Measurements from ENCODE around the gene CCDC107.

CCDC107 gene

DNA sequence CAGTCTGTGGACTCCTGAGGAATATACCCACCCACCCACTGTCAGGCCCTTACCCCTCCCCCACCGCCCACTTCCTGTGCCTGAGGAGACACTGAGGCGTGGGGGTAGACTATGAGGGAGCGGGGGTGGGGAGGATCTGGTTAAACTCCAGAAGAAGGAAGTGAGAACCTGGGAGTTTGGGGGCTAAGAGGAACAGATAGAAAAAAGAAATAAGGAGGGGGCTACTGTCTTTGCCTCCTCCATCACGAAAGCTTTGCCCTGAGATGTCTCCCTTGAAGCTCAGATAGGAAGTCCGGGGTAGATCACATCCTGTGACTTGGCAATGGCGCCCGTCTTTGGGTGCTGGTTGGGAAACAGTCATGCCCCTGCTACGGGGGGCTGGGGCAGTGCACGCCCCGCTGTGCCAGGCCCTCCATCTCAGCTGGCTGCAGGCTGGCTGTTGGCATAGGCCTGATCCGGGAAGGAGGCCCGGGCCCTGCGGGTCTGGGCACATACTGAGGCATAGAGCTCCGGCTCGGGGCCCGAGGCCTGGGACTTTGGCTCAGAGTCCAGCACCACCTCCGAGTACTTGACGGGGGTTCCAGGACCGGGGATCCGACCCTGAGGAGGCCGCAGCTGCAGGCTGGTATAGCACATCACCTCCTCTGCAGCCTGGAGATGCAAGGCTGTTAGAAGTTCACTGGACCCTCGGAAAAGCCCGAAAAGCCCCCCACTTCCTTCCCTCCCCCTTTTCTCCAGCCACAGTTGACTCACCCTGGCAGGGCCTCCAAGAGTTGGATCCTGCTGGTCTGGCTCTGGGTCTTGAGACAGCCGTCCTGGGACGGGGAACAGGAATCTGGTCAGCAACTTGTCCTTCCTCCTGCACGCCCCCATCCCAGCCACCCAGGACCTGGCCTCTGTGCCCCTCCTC is 8.4 kb upstream of the CCDC107 start:
- Mint-ChIP-seq H3K9me3 (no peaks in the 10 kb centered on the region), H3K4me1 (peaks cover 56% of the 10 kb centered on the region), H3K4me3 (peak overlapping the region; percentile 83), H3K27ac (peak overlapping the region; percentile 92), H3K36me3 (no peaks in the 10 kb centered on the region), H3K27me3 (no peaks in the 10 kb centered on the region)
- no peak for ATAC-seq

DNA sequence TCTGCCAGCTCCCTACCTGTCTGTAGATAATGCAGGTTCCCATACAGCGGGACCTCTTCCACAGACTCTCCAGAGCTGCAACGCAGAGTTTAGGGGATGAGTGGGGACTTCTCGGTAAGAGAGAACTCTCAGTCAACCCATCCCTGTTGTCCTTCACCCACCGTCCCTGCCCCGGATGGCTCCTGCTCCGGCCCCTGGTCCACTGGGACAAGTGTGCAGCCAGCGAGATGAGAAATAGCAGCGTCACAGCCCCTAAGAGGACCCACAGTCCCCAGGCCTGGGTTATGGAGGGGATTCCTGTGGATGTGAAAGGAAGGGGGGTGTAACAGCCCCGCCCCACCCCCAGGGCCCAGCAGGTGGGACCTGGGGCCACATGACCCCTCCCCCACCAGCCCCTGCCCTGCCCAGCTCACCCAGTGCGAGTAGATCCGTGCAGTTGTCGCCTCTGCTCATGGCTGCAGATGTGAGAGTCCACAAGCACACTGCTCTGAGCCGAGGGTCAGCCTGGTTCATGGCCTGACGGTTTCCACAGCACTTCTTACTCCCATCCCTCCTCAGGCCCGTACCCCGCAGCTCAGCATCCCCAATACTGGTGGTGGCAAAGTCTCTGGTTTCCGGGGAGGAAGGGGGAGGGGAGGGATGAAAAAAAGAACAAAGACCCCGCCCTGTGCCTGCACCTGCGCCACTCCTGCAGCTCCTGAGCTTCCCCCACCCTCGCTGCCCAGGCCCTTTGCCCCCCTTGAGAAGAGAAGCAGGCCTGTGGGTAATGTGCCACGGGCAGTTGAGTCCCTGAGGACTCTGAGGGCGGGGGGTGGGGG is 7.5 kb upstream of the CCDC107 start, which contains the start of gene SIT1:
Gene SIT1, minus strand, starts transcription at position 591 of the 818 bp plus-strand sequence. Its CDS starts 78 bp downstream, at position 513.
- H3K27me3 Mint-ChIP-seq = no peaks in the 10 kb centered on the region
- no peaks in the 10 kb centered on the region for H3K9me3 Mint-ChIP-seq
- H3K4me3 Mint-ChIP-seq = peak within 1 kb of the TSS; percentile 83
- H3K27ac Mint-ChIP-seq = peak within 1 kb of the TSS; percentile 92
- peak; percentile 3 for ATAC-seq
- no peaks in the 10 kb centered on the region for H3K36me3 Mint-ChIP-seq
- peaks cover 52% of the 10 kb centered on the region for H3K4me1 Mint-ChIP-seq

DNA sequence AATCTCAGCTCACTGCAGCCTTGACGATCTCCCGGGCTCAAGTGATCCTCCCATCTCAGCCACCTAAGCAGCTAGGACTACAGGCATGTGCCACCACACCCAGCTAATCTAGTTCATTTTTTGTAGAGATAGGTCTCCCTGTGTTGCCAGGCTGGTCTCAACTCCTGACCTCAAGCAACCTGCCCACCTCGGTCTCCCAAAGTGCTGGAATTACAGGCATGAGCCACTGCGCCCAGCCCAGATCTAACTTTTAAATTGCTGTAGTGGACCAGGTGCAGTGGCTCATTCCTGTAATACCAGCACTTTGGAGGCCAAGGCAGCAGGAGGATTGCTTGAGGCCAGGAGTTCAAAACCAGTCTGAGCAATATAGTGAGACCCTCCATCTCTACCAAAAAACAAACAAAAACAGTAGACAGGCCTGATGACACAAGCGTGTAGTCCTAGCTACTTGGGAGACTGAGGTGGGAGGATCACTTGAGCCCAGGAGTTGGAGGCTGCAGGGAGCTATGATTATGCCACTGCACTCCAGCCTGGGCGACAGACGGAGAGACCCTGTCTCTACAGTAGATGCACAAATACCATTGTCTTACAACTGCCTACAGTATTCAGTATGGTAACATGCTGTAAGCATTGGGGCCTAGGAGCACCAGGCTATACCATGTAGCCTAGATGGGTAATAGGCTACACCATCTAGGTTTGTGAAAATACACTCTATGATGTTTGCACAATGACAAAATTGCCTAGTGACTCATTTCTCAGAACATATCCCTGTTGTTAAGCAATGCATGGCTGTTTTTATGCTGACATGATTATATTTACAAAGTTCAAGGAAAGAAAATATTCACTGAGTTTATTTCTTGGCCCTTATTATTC is 5.9 kb upstream of the CCDC107 start:
- no peaks in the 10 kb centered on the region for H3K9me3 Mint-ChIP-seq
- H3K27me3 Mint-ChIP-seq = no peaks in the 10 kb centered on the region
- peak overlapping the region; percentile 10 for H3K4me3 Mint-ChIP-seq
- no peak for ATAC-seq
- peak overlapping the region; percentile 92 for H3K27ac Mint-ChIP-seq
- H3K36me3 Mint-ChIP-seq = no peaks in the 10 kb centered on the region
- H3K4me1 Mint-ChIP-seq = peaks cover 58% of the 10 kb centered on the region

DNA sequence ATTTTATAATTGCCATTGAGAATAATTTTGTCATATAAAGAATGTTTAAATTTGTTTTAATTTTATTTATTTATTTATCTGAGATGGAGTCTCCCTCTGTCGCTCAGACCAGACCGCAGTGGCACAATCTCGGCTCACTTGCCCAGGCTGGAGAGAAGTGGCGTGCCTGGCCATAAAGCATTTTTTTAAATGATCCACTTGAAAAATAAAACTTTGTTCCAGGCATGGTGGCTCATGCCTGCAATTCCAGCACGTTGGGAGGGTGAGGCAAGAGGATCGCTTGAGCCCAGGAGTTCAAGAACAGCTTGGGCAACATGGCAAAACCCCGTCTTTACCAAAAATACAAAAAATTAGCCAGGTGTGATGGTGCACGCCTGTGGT is 5.3 kb upstream of the CCDC107 start:
- no peak overlapping the region for H3K4me3 Mint-ChIP-seq
- peaks cover 58% of the 10 kb centered on the region for H3K4me1 Mint-ChIP-seq
- peak overlapping the region; percentile 21 for H3K27ac Mint-ChIP-seq
- no peaks in the 10 kb centered on the region for H3K27me3 Mint-ChIP-seq
- H3K9me3 Mint-ChIP-seq = no peaks in the 10 kb centered on the region
- no peaks in the 10 kb centered on the region for H3K36me3 Mint-ChIP-seq
- ATAC-seq = no peak

DNA sequence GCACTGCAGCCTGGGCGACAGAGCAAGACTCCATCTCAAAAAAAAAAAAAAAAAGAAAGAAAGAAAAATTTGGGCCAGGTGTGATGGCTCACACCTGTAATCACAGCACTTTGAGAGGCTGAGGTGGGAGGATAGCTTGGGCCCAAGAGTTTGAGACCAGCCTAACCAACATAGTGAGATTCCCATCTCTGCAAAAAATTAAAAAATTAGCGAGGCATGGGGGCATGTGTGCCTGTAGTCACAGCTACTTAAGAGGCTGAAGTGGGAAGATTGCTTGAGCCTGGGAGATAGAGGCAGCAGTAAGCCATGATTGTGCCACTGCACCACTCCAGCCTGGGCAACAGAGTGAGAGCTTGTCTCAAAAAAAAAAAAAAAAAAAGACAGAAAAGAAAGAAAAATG is 4.5 kb upstream of the CCDC107 start:
- H3K36me3 Mint-ChIP-seq = no peaks in the 10 kb centered on the region
- no peaks in the 10 kb centered on the region for H3K27me3 Mint-ChIP-seq
- ATAC-seq = no peak
- no peaks in the 10 kb centered on the region for H3K9me3 Mint-ChIP-seq
- H3K4me3 Mint-ChIP-seq = no peak overlapping the region
- H3K4me1 Mint-ChIP-seq = peaks cover 52% of the 10 kb centered on the region
- peak overlapping the region; percentile 21 for H3K27ac Mint-ChIP-seq

DNA sequence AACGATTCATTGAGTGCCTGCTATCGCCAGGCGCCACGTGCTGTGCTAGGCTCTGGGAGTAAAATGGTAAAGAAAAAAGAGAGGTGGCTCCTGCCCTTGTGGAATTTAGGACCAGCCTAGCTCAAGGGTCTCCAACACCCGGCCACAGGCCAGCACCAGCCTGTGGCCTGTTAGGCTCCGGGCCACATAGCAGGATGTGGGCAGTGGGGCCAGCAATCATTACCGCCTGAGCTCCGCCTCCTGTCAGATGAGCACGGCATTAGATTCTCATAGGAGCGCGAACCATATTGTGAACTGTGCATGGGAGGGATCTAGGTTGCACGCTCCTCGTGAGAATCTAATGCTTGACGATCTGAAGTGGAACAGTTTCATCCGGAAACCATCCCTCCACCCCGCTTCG is 1.7 kb upstream of the CCDC107 start:
- Mint-ChIP-seq H3K27me3 (no peaks in the 10 kb centered on the region), H3K36me3 (peaks cover 22% of the 10 kb centered on the region), H3K4me1 (peaks cover 60% of the 10 kb centered on the region), H3K9me3 (no peaks in the 10 kb centered on the region), H3K4me3 (no peak overlapping the region), H3K27ac (peak overlapping the region; percentile 99)
- ATAC-seq = no peak

DNA sequence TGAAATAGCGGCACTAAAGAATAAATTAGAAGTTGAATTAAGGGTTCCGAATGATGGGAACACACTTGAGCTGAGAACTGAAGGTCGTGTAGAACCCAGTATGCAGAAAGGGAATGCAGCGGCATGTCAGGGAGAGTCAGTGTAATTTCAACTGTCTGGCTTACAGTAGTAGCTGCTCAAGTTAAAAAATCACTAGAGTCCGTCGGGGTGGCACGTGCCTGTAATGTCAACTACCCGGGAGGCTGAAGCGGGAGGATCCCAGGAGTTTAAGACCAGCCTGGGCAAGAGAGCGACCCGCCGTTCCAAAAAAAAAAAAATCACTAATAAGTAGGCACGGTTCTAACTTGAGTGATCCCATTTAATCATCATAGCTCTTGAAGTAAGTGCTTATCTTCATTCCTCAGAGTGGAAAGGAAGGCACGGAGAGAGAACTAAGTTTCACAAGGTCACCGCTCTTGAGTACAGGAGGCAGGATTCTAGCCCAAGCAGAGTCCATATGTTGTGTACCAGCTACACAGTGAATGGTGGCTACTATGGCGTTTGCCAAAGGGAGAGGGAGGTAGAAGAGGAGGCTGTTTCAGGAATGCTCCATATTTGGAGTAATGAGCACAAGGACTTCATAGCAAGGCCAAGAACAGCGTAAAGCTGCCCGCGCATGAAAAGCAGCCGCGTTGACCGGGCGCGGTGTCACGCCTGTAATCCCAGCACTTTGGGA is 1.1 kb upstream of the CCDC107 start:
- Mint-ChIP-seq H3K27ac (peak overlapping the region; percentile 99), H3K9me3 (no peaks in the 10 kb centered on the region), H3K4me1 (peaks cover 59% of the 10 kb centered on the region), H3K27me3 (no peaks in the 10 kb centered on the region), H3K36me3 (peaks cover 22% of the 10 kb centered on the region), H3K4me3 (peak overlapping the region; percentile 94)
- ATAC-seq = no peak

DNA sequence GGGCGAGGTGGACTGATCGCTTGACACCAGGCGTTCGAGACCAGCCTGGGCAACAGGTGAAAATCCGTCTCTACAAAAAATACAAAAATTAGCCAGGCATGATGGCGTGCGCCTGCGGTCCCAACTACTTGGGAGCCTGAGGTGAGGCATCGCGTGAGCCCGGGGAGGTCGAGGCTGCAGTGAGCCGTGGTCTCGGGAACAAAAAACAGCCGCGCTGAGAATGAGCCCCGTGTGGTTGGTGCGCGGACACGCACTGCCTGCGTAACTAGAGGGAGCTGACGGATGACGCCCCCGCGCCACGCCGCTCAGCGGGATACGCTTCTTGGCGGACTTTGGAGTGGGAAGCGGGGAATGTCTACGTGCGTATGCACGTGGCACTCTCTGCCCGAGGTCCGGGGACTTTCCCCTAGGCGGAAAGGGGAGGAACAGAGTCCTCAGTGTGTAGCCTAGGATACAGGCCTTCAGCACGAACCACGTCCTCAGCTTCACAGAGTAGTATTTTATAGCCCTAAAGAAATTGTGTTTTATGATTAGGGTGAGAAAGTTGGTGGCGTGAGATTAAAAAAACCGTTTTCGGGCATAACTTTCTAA is 451 bp upstream of the CCDC107 start, which contains the start of gene RMRP:
Gene RMRP, minus strand, starts transcription at position 474 of the 591 bp plus-strand sequence.
- Mint-ChIP-seq H3K27ac (peak within 1 kb of the TSS; percentile 99), H3K27me3 (no peaks in the 10 kb centered on the region), H3K4me1 (peaks cover 63% of the 10 kb centered on the region), H3K36me3 (peaks cover 22% of the 10 kb centered on the region), H3K9me3 (no peaks in the 10 kb centered on the region), H3K4me3 (peak within 1 kb of the TSS; percentile 94)
- ATAC-seq = peak; percentile 96

DNA sequence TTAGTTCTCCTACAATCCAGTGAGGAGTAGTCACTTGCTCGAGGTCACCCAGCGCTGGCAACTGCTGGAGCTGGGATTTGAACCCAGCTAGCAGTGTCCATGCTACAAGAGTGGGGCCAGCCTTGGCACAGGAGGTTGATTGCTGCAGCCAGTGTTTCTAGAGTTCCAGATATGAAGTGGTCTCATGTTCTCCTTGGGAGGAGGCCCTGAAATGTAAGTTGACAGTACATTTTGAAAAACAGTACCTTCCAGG is 802 bp downstream of the CCDC107 start:
- peaks cover 22% of the 10 kb centered on the region for H3K36me3 Mint-ChIP-seq
- no peak for ATAC-seq
- H3K27me3 Mint-ChIP-seq = no peaks in the 10 kb centered on the region
- peak overlapping the region; percentile 94 for H3K4me3 Mint-ChIP-seq
- peaks cover 66% of the 10 kb centered on the region for H3K4me1 Mint-ChIP-seq
- no peaks in the 10 kb centered on the region for H3K9me3 Mint-ChIP-seq
- H3K27ac Mint-ChIP-seq = peak overlapping the region; percentile 99

DNA sequence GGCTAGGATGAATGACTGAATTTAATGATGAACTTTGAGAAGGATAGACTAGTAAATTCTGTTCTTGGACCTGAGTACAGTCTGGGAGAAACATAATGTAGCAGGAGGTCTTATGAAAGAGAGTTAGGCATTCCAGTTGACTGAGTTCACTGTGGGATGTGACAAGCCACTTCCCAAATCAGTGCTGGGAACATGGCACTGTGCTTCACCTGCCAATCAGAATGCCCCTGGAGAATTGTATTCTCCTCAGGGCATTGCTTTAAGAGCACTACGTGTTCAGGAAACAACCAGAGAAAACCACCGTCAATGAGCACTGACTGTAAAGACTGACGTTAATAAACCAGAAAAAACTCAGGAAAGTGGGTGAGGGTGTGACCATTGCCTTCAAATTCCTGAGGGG is 1.2 kb downstream of the CCDC107 start:
- no peaks in the 10 kb centered on the region for H3K9me3 Mint-ChIP-seq
- no peak for ATAC-seq
- H3K27ac Mint-ChIP-seq = peak overlapping the region; percentile 99
- peaks cover 66% of the 10 kb centered on the region for H3K4me1 Mint-ChIP-seq
- peak overlapping the region; percentile 94 for H3K4me3 Mint-ChIP-seq
- peaks cover 22% of the 10 kb centered on the region for H3K36me3 Mint-ChIP-seq
- H3K27me3 Mint-ChIP-seq = no peaks in the 10 kb centered on the region

DNA sequence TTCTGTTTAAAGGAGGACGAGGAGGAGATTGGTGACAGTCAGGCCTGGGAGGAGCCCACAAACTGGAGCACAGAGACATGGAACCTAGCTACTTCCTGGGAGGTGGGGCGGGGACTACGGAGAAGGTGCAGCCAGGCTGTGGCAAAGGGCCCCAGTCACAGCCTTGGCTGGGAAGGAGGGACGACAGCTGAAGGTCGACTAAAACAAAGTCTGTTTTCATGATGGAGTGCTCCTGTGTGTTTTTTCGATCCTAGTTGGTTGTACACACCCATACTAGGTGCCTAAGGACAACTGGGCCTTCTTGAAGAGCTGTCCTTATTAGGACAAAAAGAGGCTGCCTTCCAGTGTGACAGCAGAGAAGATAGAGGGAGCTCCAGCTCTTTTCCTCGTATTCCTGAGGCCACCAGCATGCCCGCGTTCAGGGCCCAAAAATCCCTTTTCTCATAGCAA is 2.9 kb downstream of the CCDC107 start:
- H3K4me1 Mint-ChIP-seq = peaks cover 71% of the 10 kb centered on the region

DNA sequence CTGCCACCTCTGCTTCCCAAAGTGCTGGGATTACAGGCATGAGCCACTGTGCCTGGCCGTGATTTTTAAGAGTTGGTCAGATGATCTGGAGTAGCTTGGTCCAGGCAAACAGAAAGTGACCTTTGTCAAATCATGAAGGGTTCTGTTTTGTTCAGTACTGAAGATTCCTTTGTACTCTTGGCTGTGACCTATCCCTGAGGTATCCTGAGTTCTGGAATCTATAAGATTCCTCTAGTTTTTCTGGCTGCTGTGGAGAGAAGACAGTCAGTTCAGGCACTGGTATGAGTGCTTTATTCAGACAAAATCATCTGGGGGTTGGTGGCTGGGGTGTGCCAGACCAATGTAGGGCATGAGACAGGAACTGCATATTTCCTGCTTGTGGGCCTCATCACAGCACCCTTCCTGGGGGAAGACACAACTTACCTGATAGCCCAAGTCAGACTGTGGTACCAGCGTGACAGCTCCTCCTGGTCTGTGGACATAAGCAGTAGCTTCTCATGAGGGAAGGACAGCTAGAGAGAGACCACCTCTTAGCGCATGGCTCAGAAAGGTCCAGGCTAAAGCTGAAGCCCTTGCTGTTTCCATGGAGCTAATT is 3.8 kb downstream of the CCDC107 start:
- H3K4me1 Mint-ChIP-seq = peaks cover 71% of the 10 kb centered on the region
- H3K9me3 Mint-ChIP-seq = no peaks in the 10 kb centered on the region
- peaks cover 22% of the 10 kb centered on the region for H3K36me3 Mint-ChIP-seq
- no peak for ATAC-seq
- H3K4me3 Mint-ChIP-seq = no peak overlapping the region
- H3K27ac Mint-ChIP-seq = peak overlapping the region; percentile 16
- H3K27me3 Mint-ChIP-seq = no peaks in the 10 kb centered on the region

More for the DNA sequence above, 2.9 kb downstream of the CCDC107 start:
- peaks cover 22% of the 10 kb centered on the region for H3K36me3 Mint-ChIP-seq
- ATAC-seq = no peak
- no peak overlapping the region for H3K27ac Mint-ChIP-seq
- H3K9me3 Mint-ChIP-seq = no peaks in the 10 kb centered on the region
- H3K27me3 Mint-ChIP-seq = no peaks in the 10 kb centered on the region
- H3K4me3 Mint-ChIP-seq = no peak overlapping the region

DNA sequence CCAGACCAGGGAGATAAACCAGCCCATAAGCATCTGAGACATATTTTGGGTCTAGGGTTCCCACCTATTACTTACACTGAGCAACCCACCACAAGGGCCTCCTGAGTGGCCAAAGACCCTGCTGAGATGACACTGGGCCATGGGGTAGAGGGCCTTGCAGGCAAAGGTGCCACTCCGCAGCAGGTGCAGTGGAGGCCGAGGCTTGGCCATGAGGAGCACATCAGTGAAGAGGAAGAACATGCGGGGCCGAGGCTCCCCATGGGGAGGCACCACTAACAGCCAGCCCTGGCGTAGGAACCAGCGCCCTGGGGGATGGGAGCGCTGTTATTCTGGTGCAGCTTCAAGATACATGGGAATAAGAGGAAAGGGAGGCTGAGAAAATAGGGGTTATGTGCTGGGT is 4.3 kb downstream of the CCDC107 start:
- Mint-ChIP-seq H3K4me1 (peaks cover 66% of the 10 kb centered on the region), H3K9me3 (no peaks in the 10 kb centered on the region), H3K27ac (peak overlapping the region; percentile 16), H3K4me3 (no peak overlapping the region), H3K27me3 (no peaks in the 10 kb centered on the region), H3K36me3 (peaks cover 22% of the 10 kb centered on the region)
- ATAC-seq = no peak

Data from stimulated activated memory B cell treated with anti-CD40 and anti-IgM and Interleukin-4, amounts not matched to agents 10 μg/mL and 1 μg/mL and 100 μg/mL, for 72 hours (primary cell).